Activated T-cell treated with anti-CD3 and anti-CD28 coated beads for 48 hours (primary cell): Measurements from ENCODE around the gene TRIM42.

Source experiments
- DNase-seq: peaks from one replicate; pipeline ENCODE4 v3.0.0-alpha.2; 2020; ENCODE audit warnings: low read depth

Gene TRIM42

GRCh38 chr3:140677764-140678163 is at the start of gene TRIM42:
TRIM42 (plus strand) TSS chr3:140678064; CDS start chr3:140678230, 166 bp downstream.
- no peak for DNase-seq

GRCh38 chr3:140628606-140629005 is 49.3 kb upstream of the TRIM42 start:
- DNase-seq: no peak

GRCh38 chr3:140629357-140630137 is 48.3 kb upstream of the TRIM42 start:
- DNase-seq: no peak

- no peak for DNase-seq
Observed at GRCh38 chr3:140630366-140630765, 47.5 kb upstream of the TRIM42 start.

- DNase-seq: no peak
Observed at GRCh38 chr3:140630866-140631265, 47.0 kb upstream of the TRIM42 start.

GRCh38 chr3:140635276-140635675 is 42.6 kb upstream of the TRIM42 start:
- no peak for DNase-seq

- no peak for DNase-seq
Observed at GRCh38 chr3:140636406-140637138, 41.3 kb upstream of the TRIM42 start.

- DNase-seq: no peak
Observed at GRCh38 chr3:140651287-140651686, 26.6 kb upstream of the TRIM42 start.

GRCh38 chr3:140655678-140656077 is 22.2 kb upstream of the TRIM42 start:
- DNase-seq: no peak

- DNase-seq: no peak
Observed at GRCh38 chr3:140664111-140664510, 13.8 kb upstream of the TRIM42 start.

- DNase-seq: no peak
Observed at GRCh38 chr3:140682586-140682985, 4.7 kb downstream of the TRIM42 start.

- no peak for DNase-seq
Observed at GRCh38 chr3:140686128-140686527, 8.3 kb downstream of the TRIM42 start.

- DNase-seq: no peak
Observed at GRCh38 chr3:140686948-140687347, 9.1 kb downstream of the TRIM42 start.

GRCh38 chr3:140695361-140696061 is 17.6 kb downstream of the TRIM42 start:
- no peak for DNase-seq

GRCh38 chr3:140699516-140700231 is 21.8 kb downstream of the TRIM42 start:
- DNase-seq: no peak

- DNase-seq: no peak
Observed at GRCh38 chr3:140702281-140702680, 24.4 kb downstream of the TRIM42 start.

- no peak for DNase-seq
Observed at GRCh38 chr3:140703496-140703895, 25.6 kb downstream of the TRIM42 start.

GRCh38 chr3:140704733-140705132 is 26.9 kb downstream of the TRIM42 start:
- no peak for DNase-seq

- DNase-seq: no peak
Observed at GRCh38 chr3:140705954-140706353, 28.1 kb downstream of the TRIM42 start.

- no peak for DNase-seq
Observed at GRCh38 chr3:140706360-140706759, 28.5 kb downstream of the TRIM42 start.

GRCh38 chr3:140708815-140709214 is 31.0 kb downstream of the TRIM42 start:
- no peak for DNase-seq

- DNase-seq: no peak
Observed at GRCh38 chr3:140709751-140710150, 31.9 kb downstream of the TRIM42 start.
